Activated CD8-positive, alpha-beta memory T cell treated with anti-CD3 and anti-CD28 coated beads for 48 hours (primary cell): ENCODE measurements around the gene SFXN5.
"Not testable (repeated sequence)": the region's sequence is repeated elsewhere in the genome, so short reads cannot be mapped to it uniquely, and the experiment has no call there.

Experiments used
- DNase-seq, 3 experiments: peaks; one replicate each; pipeline ENCODE4 v3.0.0-alpha.2; 2020; ENCODE audit warnings: low read depth in 2 of 3, low spot score in 2 of 3

Gene SFXN5

GRCh38 chr2:73078457-73079411 lies 7.2 kb upstream of the SFXN5 start:
- no peak for DNase-seq

DNA sequence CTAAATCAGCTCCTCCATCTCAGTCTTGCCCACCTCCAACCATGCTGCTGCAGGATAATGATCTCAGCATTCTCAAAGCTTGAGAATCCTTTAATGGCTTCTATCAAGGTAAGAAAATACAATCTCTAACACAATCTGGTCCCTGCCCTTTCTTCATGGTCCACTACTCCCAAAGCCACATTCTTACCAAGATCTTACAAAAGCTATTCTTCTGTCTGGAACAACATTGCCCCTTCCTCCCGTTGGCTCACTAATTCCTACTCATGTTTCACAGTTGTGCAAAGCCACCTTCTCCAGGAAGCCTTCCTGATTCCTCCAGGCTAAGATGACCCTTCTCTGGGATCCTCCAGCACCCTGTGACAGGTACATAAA lies 5.9 kb upstream of the SFXN5 start:
- no peak for DNase-seq

DNA sequence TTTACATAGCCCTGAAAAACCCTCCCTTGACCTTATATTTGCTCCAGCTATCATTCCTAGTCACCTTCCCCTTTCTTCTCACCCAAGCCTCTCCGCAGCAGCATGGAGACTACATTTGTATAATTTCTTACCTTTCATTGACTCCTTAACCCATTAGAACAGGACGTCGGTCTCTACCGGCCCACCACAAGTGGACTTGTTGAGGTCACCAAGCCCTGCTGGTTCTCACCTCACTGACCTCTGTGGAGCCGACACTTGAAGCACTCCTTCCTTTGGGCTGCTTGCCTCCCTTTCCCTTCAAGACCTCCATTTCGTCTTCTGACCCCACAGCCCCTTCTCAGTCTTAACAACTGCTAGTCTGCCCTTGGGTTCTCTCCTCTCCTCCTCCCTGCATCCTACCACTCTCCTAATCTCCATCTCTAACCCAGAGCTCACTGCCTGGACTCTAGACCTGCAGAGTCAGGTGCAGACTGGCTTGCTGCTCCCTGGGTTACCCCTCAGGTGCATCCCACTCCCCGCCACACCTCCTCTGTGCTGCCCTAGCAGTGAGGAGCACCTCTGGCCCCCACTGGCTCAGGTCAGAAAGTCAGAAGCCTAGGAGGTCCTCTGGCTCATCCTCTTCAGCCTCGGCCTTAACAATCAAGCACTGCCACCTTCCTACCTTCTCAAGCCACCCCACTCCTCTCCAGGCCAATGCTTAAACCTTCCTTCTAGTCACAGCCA lies 5.3 kb upstream of the SFXN5 start:
- no peak for DNase-seq

DNA sequence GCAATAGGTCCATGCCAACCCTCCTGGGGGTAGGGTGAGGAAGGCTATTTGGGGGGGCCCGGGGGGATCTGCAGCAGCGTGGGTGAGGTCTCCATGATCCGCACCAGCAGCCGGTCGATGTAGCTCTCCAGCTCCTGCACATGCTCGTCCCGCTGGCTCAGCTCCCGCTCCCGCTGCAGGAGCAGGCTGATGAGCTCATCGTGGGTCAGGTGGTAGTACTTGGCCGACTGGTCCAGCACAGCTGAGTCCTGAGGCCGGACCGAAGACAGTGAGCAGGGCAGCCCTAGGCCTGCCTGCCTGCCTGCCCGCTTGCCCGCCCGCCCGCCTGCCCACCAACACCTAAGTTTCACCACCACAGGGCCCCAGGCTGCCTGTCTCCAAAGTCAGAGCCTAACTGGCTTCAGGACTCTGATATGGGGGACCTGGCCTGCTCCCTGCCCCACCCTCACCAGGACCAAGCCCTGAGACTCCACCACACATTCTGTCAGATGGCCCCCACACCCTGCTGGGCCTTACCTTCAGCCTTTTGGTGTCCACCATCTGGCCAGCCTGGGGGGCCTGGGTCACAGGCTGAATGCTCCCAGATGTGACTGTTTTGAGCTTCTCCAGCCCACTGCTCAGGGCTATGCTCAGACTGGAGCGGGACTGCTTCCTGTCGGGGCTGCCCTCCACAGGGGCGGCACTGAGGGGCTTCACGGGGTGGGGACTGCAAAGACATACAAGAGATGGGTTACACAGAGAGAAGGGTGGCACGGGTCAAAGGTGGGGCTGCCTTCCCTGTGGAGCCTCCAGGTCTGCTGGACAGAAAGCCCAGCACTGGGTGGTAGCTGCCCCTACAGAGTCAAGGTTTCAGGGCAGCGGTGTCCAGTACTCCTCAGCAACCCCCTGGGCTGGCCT lies 4.2 kb upstream of the SFXN5 start:
- no peak for DNase-seq

DNA sequence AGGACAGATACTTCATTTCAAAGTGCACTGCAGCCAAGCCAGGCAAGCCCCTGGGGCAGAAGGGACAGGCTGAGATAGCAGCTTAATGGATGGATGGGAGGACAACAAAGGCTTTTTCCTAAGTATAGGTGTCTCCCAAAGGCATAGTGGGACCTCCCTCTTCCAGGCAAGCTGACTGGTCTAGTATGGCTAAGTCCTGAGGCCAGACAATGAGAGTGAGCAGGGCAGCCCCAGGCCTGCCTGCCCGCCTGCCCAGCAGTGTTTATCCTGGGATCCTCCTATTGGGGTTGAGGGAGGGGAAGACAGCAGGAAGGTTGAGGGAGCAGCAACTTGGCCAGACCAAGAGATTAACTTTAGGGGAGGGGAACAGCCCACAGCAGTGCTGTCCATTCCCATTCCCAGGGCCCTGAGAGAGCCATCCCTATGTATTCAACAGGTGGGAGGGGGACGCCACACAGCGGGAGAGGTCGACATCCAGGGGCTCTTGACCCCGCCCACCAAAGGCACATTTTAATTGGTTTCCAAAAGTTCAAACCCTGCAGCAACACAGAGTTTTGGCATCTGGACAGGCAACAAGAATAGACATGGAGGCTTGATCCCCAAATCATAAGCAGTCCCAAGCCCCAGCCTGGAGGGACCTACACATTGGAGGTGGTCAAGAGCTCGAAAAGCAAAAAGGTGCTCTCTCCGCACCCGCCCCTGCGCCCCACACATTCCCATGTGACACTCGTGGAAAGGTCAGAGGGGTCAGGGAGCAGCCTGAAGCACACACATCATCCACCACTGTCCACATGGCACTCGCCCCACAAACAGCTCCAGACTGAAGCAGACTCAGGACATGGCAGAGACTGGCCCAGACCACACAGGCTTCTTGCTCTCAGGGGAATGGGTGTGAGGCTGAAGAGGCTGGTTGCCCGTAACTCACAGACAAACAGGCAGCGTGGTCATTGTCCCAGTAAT lies 2.9 kb upstream of the SFXN5 start:
- no peak for DNase-seq

GRCh38 chr2:73072416-73072815 lies 904 bp upstream of the SFXN5 start:
- no peak for DNase-seq

DNA sequence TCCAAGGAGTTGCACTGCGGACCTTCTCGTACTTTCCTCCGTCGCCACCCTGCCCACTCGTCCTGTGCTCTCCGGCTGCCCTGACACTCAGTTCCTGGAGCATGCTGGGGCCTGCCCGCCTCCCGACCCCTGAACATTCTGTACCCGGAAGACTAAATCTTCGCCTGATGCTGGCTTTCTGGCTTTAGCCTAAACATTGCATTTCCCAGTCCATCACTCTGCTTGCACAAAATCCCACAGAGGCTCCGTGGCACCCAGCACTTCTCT lies 550 bp upstream of the SFXN5 start:
- no peak for DNase-seq

DNA sequence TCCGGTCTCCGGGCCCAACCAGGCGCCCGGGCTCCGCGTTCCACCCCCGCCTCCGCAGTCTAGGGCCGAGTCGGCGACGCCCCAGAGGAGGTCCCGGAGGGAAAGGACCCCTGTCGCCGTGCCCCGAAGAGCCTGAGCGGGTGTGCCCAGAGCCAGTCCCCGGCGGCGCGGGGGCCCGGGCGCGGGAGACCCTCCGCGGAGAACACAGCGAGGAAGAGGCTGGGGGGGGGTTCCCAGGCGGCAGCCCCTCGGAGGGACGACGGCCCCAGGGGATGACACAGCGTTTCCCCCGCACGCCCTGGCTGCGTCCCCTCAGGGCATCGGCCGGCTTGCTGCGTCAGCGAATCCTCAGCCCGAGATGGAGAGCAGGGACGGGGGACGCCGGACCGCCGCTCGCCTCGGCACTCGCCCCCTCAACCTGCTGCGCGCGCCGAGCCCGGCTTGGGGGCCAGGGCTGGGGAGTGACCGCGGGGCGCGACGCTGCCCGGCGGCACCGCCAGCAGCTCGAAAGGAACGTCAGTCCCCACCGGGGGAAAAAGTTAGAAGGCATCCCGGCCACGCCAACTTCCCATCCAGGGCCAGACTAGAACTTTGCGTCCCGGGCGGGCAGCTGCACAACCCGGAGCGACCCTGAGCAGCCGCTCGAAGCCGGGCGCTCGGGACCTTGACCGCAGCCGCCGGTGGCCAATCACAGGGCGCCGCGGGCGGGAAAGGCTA lies 711 bp downstream of the SFXN5 start:
- DNase-seq = peak; percentile 26 to 47 (median 31)

DNA sequence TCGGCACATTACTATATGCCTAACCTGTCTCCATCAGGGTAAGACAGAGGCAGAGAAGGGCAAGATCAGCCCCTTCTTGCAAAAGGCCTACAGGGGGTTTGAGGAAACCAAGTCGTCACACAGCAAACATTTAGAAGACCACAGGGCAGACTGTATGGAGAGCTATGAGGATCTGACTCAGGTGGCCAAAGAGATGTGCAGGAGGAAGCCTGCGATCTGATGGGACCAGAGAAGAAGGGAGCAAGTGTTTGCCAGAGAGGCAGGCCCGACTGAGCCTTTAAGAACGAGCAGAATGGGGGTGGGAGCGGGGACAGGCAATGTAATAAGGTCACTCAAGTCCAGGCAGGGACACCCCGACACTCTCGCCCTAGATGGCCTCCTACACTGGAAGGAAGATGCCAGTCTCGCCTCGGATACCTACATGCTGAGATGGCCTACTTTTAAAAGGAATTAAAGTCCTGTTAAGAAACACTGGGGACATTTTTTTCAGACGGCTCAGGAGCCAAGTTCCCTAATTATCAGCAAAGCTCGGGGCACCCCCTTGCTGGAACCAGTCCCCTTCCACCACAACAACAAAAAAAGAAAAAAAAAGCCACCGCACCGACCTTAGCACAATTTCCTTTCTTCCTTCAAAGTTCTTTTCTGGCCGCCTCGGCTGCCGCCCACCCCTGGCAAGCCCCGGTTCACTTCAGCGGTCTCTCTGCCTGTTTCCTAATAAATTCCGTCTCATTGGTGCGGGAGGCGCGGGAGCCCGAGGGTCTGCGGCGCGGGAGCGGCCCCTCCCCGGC lies 1.5 kb downstream of the SFXN5 start:
- DNase-seq = no peak

DNA sequence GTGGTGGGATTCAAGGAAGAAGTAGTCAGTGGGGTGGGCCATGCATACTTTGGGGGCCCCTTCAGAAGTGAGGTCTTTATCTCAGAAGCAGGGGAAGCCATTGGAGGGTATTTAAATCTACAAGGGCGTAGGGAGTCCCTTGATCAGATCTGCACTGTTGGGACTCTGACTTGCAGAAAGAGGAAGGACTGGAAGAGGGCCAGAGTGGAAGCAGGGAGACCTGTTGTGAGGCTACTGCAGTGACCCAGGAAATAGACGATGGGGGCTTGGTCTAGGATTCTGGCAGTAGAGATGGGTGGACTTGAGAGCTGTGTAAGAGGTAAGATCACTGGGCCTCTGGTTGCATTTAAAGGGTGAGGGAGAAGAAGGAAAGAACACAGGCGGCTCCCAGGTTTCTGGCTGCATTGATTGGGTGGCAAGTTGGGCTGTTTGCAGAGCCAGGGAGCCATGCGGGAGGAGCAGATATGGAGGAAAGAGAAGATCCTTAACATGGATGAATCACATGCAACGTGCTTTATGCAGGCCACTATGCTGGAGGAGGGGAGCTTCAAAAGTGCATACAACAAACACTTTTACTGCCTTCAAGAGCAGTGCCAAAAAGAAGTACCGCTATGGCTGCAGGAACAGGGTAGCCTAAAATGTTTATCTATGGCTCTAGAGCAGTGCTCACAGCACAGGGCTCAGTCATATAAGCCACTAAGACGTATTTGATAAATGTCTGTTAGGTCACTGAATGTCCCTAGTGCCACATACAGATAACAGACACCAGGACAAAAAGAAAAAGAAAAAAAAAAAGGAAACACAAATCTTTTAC lies 2.3 kb downstream of the SFXN5 start:
- no peak for DNase-seq

GRCh38 chr2:73068147-73068546 lies 3.4 kb downstream of the SFXN5 start:
- no peak for DNase-seq

DNA sequence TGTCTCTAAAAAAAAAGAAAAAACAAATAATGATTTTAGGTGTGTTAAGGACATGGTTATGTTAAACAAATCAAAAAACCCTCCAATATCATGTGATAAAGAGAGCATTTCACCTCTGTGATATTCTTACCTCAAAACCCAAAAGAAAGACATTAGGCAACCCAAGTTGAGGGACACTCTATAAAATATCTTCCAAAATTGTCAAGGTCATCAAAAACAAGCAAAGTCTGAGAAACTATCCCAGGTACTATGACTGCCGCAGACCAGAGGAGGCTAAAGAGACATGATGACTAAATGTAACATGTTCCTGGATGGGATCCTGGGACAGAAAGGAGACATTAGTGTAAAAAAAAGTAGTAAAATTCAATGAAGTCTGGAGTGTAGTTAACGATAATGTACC lies 4.5 kb downstream of the SFXN5 start:
- no peak for DNase-seq

GRCh38 chr2:73065070-73065469 lies 6.4 kb downstream of the SFXN5 start:
- DNase-seq = not testable (repeated sequence)

GRCh38 chr2:73063909-73064875 lies 7.3 kb downstream of the SFXN5 start:
- DNase-seq = no peak

DNA sequence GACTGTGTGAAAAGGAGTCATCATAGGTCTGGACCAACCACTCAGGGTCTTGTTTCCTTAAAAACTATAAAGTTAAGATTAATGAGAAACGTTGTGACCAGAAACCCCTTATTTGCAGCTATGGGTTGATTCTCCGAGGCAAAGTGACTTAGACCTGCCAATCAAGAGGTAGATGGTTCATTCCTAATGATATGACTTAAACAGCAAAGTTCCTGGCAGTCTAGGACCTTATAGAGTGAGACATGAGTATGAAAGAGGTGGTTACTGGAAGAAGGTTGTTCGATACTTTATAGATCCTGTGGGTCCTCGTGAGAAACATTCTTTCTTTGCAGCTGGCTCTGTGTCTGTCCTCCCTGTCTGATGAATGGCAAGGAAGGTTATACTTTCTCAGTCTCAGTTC lies 8.0 kb downstream of the SFXN5 start:
- no peak for DNase-seq

DNA sequence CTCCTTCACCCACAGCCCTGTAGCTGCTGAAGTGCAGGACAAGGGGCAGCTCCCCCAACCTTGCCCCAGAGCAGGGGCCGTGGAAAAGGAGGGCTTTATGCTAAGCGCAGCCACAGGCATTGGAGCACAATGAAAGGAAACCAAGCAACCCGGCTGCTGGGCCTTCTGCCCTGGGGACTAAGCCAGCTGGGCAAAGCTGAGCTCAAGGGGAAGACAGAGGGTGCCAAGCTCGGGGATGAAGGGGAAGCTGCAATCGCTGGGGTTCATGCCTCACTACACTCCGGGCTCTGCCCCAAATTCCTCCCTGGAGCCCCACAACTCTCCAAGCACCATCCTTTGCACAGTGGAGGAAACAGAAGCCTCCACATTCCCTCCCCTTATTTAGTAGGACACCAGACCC lies 12.4 kb downstream of the SFXN5 start:
- no peak for DNase-seq

- DNase-seq = no peak
These were observed 16.5 kb downstream of the SFXN5 start for GRCh38 chr2:73054980-73055379.
